GM18870 (cell line): Measurements from ENCODE around the gene FAM117A.

Experiments
- ATAC-seq: cut with Tn5 transposase; IDR thresholded peaks from one replicate; pipeline ENCODE4 v1.9.1; 2021; ENCODE audit warnings: moderate library complexity; ENCODE audit not compliant: unreplicated experiment

The FAM117A gene, protein sequence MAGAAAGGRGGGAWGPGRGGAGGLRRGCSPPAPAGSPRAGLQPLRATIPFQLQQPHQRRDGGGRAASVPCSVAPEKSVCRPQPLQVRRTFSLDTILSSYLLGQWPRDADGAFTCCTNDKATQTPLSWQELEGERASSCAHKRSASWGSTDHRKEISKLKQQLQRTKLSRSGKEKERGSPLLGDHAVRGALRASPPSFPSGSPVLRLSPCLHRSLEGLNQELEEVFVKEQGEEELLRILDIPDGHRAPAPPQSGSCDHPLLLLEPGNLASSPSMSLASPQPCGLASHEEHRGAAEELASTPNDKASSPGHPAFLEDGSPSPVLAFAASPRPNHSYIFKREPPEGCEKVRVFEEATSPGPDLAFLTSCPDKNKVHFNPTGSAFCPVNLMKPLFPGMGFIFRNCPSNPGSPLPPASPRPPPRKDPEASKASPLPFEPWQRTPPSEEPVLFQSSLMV

GRCh38 chr17:49763735-49764558 lies at the start of gene FAM117A:
TSS of gene FAM117A (minus strand) at chr17:49764131. CDS start at chr17:49764087, 44 bp downstream.
- ATAC-seq = peak; percentile 95

GRCh38 chr17:49809056-49809455 lies 45.1 kb upstream of the FAM117A start:
- no peak for ATAC-seq

- no peak for ATAC-seq
These were observed 34.8 kb upstream of the FAM117A start for GRCh38 chr17:49798738-49799137.

- no peak for ATAC-seq
These were observed 34.3 kb upstream of the FAM117A start for GRCh38 chr17:49798182-49798581.

DNA sequence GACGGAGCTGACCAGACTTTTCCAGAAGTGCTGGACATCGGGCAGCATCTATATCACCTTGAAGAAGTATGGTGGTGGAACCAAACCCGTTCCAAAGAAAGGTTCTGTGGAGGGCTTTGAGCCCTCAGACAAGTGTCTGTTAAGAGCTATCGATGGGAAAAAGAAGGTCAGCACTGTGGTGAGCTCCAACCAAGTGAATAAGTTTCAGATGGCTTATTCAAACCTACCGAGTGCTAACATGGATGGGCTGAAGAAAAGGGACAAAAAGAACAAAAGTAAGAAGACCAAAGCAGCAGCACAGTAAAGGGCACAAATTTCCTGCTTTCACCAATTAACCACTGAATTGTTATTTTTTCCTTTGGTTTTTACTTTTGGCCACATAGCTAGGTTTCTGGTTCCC lies 31.4 kb upstream of the FAM117A start:
- ATAC-seq = no peak

GRCh38 chr17:49793309-49793708 lies 29.4 kb upstream of the FAM117A start:
- no peak for ATAC-seq

DNA sequence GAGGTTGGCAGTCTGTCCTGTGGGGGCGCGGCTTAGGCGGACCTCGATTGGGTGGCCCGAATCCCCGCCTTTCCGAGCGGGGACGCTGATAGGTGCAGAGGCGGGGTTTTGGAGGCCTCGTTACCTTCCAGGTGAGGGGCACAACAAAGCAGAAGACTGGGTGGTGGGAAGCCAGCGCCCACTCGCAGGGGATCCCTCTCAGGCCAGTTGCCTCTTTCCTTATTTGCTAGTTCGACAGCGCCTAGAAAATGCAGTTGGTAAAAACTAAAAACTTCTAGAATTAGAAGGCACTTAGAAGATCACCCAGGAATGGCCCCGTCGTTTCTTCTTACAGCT lies 25.3 kb upstream of the FAM117A start:
- ATAC-seq = no peak

GRCh38 chr17:49788478-49789242 lies 24.7 kb upstream of the FAM117A start, which contains the start of gene KAT7:
TSS of gene KAT7 (plus strand) at chr17:49788681. CDS start at chr17:49788835, 154 bp downstream.
- ATAC-seq = peak; percentile 87

DNA sequence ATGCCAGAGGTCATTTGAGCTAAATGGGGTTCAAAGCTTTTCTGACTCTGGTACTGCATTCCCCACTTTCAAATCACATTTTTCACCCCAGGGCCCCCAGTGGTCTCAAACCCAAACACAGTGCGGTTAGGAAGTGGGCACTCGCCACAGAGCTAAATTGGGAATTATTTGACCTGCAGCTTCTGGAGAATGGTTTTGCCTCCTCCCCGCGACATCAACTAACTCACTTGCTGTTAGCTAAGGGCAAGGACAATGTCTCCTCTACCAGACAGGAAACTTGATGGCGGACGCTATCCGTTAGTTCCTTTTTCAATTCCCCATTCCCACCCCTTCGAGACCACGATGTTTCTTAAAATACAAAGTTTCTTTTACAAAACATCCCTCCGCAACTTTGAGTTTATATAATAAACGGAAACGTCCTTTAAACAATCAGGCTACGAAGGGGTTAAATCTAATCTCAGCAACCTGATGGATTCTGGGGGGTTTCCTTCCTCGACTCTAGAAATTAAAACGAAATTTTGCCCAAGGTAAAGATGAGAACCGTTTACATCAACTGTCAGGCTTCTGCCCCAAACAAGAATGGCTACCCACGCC lies 24.1 kb upstream of the FAM117A start:
- ATAC-seq = no peak

GRCh38 chr17:49784636-49785035 lies 20.7 kb upstream of the FAM117A start:
- ATAC-seq = no peak

GRCh38 chr17:49783791-49784190 lies 19.9 kb upstream of the FAM117A start:
- ATAC-seq = no peak

DNA sequence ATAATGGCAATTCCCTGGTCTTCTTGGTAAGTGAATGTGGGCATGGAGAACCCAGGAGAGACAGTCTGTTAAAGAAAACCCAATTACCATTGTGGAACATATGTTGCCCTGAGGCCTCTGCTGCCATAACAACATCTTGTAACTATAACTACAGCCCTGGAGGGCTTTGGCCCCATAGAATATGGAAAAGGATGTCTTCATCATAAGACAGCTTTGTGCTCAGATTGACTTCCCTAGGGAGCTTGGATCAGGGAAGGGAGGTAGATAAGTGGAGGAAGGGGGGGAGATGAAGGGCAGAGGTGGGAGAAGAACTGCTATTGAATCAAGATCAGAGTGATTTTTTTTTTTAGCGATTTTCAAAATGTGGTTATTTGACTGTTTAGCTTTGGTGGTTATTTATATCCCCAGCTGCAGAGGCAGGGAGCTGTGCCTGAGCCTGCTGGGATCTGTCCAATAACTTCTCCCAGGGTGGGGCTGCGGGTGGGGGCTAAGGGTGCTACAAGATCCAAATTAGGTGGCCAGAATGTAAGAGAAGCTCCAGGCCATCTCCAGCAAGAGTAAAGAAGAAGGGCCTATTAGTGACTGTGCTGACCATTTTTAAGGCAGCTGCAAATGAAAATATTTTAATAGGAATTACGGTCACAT lies 19.3 kb upstream of the FAM117A start:
- no peak for ATAC-seq

DNA sequence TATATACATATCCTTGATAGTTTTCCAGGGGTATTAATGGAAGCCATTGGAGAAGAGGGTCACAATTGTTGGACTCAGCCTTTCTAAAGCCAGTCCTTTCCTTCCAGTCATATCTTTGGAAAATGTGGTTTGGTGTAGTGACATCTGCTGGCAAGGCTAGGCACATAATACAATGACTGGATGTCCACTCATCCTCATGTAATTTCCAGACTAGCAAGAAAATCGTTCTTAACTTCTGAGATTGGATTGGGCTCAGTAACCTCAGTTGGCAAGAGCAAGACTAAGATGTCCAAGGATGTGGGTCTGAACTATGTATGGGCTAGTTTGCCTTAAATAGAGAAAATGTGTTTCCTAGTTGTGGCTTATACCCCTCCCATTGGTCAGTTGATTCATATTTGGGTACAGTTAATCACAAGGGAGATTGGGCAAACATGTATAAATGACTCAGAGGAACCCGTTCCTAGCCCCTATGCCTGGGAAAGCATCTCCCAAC lies 15.9 kb upstream of the FAM117A start:
- ATAC-seq = no peak

DNA sequence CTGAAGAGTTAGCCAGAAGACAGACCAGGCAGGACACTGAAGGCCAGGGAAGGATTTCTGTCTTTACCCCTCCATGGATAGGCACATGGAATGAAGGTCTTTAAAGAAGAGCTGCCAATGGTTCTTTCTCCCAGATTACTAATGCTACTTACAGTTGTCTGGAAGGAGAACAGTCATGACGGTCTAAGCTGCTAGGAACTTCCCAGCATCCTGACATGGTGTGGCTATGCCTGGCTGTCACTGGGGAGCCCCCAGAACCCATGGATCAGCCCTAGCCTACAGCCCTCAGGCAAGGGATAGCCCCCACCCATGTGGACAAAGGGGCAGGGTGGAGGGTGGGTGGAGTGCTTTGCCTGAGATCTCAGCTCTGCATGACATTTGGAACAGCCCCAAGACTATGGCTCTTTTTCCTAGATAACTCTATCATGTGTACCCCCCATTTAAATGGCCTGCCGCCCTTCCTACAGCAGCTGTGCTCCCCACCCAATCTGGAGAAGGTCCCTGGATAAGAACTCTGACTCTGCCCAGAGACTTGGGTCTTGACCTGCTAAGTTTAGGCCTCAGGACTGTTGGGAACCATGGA lies 15.3 kb upstream of the FAM117A start:
- no peak for ATAC-seq

DNA sequence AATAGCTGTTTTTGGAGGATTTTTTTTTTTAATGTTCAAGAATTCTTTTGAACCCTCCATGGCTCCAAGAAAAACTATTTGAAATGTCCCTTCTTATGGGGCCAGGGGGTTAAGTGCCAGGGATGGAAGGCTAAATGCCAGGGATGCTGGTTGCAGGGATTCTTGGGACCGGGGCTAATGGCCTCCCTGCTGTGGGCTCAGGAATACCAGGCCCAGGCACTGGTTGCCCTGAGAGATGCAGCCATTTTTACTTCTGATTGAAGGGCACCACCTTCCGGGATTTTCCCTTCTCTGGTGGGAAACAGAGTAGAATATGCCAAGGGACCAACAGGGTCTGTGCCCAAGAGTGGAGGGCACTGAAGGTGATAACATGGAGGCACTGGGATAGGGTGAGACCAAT lies 13.6 kb upstream of the FAM117A start:
- no peak for ATAC-seq

DNA sequence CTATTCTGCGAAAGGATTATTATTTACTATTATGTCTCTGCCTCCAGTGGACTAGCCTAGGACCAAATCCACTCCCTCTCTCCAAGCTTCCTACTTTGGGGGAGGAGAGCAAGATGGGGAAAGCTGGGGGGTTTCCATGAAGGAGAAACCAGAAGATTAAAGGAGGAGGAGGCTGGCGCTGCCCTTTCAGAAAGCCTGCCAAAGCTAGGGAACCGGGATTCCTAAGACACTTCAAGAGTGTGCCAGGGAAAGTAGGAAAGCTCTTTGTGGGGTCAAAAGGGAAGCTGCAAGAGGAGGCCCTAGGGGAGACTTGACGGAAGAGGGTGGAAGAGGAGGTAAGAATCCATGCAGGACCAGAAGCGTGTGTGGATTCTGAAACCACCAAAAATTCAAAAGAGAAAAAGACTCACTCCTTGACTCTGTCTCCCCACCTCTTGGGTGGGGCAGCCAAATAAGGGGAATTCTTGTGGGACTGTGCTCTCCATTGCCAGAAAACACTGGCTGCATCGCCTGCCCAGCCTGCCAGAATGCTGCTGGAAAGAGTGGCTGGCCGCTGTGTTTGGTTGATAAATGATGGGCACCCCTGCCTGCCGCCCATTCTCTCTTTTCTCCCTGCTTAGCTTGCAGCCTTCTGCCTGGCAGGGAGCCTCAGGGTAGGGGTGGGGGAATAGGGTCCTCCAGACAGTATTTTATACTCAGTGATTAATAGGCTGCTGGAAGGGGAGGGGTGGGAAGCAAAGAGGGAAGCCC lies 12.8 kb upstream of the FAM117A start:
- ATAC-seq = no peak

DNA sequence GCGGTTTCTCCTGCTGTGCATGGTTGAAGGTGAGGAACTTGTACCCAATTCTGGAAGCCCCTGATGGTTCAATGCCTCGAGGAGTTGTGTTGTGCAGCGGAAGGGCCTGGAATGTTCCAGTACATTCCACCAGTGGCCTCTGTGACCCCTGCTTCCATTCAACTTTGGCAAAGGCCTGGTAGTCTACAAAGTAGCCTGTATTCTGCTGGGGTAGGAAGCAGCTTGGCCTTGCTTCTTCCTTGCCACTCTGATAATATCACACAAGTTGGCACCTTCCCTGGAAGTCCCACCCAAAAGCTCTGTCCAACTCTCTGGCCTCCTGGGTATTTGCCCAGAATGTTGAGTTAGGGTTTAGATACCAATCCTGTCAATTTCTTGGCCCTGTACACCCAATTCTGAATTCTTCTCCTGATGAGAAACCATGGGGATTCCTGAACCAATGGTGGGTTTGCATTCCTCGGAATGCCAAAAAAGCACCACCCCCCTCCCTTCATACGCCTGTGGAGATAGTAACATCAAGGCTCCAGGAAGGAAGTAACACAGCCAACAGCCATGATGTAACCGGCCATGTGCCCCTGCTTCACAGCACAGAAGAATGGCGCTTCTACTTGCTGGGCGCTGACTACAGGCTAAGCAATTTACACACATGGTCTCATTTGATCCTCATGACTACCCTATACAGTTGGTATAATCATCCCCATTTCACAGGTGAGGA lies 11.8 kb upstream of the FAM117A start:
- no peak for ATAC-seq

GRCh38 chr17:49766918-49767530 lies 3.1 kb upstream of the FAM117A start:
- no peak for ATAC-seq
